ENCODE measurements around the gene DRD1.

DNA sequence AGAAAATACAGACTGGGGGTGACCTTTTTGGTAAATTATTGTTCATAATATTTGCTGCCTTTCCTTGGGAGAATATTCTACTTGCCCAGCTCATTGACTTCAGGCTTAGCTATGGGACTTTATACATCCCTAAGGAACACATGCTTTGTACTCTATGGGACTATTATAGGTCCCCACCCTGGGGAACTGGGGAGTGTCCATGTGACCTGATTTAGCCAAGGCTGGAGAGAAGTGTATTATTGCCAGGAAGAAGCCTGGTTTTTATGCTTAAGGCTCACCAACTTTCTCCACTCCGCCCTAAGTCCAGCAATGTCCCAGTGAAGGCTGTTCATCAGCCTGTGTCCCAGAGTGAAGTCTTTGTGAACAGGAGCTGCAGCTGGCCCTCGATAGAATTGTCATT lies 16.6 kb upstream of the DRD1 start:
- no peak for TF ChIP-seq CTCF (IDR thresholded peaks at IDR 0.05)
- no peak for TF ChIP-seq POLR2AphosphoS5 (IDR thresholded peaks at IDR 0.05; ENCODE audit: low read depth, low read length)
- no peak for TF ChIP-seq SIN3A (IDR thresholded peaks at IDR 0.05; ENCODE audit: borderline replicate concordance, insufficient read depth, low read depth, low read length)
- TF ChIP-seq REST (IDR thresholded peaks at IDR 0.05; ENCODE audit: insufficient read depth in 1 of 2, low read depth in 2 of 2, low read length in 1 of 2): no peak
